Inflammatory macrophage treated with lipopolysaccharide for 1 hour (primary cell): ENCODE results near the gene RBM38.

Experiments used
- DNase-seq, 2 donors: peaks; one replicate each; pipeline ENCODE4 v3.0.0-alpha.2; 2020 to 2022

Gene RBM38

DNA sequence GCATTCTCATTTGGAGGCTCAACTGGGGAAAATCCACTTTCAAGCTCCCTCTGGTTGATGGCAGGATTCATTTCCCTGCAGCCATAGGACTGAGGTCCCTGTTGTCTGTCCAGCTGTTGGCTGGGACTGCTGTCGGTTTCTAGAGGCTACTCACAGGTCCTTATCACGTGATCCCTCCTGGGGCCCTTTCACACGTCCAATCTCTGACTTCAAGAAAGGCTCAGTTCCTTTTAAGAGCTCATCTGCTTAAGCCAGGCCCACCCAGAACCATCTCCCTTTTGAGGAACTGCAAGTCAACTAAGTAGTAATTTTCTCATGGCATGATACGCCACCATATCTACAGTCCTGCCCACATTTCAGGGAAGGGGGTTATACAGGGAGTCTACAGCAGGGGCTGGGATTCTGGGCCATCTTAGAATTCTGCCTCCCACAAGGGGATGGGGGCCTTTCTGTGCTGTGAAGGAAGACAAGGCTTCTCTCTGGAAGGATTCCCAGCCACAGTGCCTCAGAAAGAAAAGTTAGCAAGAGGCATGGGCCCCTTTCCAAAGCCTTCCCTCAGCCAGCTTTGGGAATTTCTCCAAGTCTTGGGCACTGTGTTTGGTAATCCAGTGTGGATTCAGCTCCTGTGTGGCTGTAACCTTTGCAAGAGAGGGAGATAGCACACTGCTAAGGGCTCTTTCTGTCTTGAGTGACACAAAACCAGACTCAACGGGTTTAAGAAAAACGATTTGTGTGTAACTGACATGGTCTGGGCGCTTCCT lies 67.4 kb downstream of the RBM38 start:
- DNase-seq = peak; percentile 17 to 39
